ENCODE measurements around the gene CPLANE2.

CPLANE2 gene

DNA sequence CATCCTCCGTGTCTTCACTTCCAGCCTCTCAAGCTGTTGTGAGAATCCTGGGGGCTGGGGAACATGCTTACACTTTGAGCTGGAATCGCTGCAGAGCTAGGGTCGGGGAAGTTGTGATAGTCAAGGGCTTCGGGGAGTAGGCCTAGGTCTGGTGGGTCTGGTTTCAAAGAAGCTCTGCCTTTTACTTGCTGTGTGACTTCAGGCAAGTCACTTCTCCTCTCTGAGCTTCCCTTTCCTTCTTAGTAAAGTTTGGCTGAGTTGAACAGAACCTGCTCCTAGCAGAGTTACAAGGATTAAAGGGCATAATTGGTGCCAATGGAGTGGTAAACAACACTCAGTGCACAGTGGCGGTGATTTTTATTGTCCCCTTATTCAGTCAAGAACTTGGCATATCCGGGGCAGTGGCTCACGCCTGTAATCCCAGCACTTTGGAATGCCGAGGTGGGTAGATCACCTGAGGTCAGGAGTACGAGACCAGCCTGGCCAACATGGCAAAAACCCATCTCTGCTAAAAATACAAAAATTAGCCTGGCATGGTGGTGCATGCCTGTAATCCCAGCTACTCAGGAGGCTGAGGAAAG is 50.2 kb downstream of the CPLANE2 start:
- no peak for DNase-seq

DNA sequence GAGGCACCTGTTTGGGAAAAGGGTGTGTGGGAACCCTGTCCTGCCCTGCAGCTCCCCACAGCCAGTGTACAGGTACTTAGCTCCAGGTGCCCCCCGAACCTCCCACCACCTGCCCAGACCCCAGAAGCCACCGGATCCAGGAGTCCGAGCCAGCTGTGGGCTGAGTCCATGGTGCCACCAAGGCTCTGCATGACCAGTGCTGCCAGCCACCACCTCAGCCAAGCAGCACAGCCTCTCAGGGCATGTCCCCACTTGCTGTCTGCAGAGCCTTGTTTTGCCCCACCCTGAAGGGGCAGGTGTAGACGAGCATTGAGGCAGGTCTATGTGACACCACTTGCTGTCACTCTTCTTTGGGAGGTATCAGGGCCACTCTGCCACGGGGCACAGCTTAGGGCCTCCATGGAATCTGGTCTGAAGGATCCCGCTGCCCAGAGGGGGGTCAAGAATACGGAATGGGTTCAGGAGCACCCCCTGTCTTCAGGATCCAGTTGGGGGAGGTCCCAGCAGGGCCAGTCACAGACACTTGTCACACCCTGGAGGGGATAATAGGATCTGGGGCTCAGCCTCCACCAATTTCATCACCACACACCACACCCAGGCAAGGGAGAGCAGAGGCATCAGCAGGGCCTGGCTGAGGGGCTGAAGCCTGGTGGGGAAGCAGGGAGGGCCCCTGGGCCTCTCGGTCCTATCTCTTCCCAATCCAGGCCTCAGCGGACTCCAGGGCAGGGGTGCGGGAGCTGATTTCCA is 52.3 kb downstream of the CPLANE2 start:
- peak; percentile 26 for DNase-seq

DNA sequence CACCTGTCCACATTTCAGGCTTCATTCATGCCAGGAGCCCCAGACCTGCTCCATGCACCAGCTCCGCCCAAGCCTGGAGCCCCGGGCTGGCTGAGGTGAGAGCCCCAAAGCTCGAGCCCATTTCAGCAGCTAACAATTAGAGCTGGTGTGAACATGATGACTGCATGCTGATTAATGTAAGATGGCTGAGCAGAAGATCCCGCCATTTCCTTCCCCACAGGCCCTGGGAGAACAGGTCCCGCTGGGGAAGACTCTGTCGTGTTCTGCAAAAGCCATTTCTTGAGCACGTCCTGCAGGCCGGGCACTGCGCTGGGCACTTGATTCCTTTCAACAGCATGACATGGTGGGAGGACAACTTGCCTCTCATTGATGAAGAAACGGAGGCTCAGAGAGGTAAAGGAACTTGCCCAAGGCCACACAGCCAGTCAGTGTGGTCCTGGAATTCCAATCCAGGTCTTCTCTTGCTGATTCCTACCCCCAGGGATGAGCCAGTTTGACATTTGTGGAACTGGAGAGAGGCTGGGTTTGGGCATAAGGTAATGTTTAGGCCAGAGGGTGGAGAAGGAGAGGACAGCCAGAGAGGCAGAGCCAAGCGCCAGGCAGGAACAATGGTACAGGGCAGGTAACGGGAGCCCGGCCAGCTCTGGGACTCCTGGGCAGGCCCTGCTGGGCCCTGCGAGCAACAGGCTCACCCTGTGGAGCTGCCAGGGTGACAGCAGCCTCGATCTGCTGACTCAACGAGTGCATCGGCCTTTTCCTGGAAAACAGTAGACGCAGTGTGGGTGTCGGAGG is 53.0 kb downstream of the CPLANE2 start:
- DNase-seq = no peak

DNA sequence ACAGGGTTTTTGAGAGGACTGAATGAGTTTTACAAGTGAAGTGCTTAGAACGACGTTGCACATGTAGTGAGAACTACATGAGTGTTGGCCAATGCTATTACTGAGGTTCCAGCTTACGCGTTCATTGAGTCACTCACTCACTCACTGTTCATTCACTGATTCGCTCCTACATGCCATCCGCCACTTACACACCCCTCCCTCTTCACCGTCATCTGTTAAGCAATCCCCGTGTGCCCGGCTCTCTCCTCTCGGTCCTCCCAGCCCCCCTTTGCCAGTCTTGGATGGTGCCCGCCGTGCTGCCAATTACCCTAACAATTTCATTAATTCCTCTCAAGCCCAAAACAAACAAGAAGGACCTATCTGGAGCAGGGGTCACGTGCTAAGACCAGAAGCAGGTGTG is 53.8 kb downstream of the CPLANE2 start:
- DNase-seq = no peak

DNA sequence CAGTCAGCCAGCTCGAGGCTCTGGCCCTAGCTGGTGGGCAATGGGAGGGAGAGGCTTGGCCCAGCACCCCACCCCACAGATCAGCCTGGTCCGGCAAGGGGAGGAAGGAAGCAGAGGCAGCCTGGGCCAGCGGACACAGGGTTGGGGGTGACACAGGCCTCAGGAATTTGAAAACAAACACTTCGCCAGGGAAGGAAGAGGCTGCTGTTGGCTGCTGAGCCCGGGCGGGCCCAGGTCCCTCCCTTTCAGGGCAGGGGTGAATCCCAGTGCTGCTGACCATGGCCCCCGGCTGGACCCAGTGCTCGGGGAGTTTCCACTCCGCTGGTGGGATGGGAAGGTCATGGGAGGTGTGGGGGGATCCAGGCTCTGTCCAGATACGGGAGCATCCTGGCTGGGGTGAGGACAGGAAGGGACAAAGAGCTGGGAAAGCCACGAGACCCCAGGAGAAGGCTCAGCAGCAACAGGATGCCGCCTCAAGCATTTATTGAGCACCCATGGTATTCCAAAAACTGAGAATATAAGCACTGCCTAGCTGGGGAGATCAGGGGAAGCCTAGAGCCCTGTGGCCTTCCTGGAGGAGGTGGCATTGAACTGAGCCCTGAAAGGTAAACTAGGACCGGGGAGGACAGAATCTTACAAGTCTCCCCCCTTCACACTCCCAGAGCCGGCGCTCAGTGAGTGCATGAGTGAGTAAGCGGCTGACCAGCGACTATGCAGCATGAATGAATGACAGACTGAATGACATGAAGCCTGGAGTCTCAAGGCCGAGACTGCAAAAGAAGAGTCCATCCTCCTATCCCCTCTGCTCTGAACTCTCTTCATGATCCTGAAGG is 54.9 kb downstream of the CPLANE2 start:
- no peak for DNase-seq

Measured in NCI-H345 (cell line).